ENCODE results near the gene EIF4EBP2. TPM values are rescaled to one million over a fixed set of nuclear protein-coding genes. Genes with fewer than 3 reads are reported as not detected.

The EIF4EBP2 gene
- total RNA-seq, 6 experiments from 2014 or later, result 32.7 to 51.0 (median 40.3) TPM

DNA sequence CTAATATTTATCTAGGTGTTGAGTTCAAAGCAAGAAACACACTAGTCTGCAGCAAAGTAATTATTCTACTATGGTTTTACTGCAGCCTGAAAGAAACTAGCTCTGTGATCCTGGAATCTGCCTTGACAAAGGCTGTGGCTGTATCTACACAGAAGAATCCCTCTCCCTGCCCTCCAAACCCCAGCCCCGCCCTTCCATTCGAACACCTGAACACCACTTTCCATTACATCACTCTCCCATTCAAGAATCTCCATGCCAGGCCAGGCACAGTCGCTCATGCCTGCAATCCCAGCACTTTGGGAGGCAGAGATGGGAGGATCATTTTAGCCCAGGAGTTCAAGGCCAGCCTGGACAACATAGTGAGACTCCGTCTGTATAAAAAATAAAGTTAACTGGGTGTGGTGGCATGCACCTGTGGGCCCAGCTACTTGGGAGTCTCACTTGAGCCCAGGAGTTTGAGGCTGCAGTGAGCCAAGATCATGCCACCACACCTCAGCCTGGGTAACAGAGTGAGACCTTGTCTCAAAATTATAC is 44.9 kb upstream of the EIF4EBP2 start:
- Mint-ChIP-seq H3K4me1 (ENCODE audit: low read depth) (peaks cover 11% of the 10 kb centered on the region), H3K4me3 (no peak overlapping the region), H3K9me3 (no peaks in the 10 kb centered on the region), H3K27ac (no peak overlapping the region), H3K36me3 (ENCODE audit: low read depth) (no peaks in the 10 kb centered on the region), H3K27me3 (ENCODE audit: insufficient read depth) (peaks cover 32% of the 10 kb centered on the region)
- no peak for DNase-seq
- TF ChIP-seq, protein P1, sequence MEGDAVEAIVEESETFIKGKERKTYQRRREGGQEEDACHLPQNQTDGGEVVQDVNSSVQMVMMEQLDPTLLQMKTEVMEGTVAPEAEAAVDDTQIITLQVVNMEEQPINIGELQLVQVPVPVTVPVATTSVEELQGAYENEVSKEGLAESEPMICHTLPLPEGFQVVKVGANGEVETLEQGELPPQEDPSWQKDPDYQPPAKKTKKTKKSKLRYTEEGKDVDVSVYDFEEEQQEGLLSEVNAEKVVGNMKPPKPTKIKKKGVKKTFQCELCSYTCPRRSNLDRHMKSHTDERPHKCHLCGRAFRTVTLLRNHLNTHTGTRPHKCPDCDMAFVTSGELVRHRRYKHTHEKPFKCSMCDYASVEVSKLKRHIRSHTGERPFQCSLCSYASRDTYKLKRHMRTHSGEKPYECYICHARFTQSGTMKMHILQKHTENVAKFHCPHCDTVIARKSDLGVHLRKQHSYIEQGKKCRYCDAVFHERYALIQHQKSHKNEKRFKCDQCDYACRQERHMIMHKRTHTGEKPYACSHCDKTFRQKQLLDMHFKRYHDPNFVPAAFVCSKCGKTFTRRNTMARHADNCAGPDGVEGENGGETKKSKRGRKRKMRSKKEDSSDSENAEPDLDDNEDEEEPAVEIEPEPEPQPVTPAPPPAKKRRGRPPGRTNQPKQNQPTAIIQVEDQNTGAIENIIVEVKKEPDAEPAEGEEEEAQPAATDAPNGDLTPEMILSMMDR (IDR thresholded peaks at IDR 0.05), result no peak

DNA sequence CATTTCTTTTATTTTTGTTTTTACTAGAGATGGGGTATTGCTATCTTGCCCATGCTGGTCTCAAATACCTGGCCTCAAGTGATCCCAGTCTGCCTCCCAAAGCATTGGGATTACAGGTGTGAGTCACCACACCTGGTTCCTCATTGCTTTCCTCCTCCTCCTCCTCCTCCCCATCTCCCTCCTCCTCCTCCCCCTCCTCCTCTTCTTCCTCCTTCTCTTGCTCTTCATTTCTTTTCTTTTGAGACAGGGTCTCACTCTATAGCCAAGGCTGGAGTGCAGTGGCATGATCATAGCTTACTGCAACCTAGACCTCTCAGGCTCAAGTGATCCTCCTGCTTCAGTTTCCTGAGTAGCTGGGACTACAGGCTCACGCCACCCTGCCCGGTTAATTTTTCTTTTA is 43.7 kb upstream of the EIF4EBP2 start:
- Mint-ChIP-seq H3K9me3 (no peaks in the 10 kb centered on the region), H3K4me3 (no peak overlapping the region), H3K4me1 (ENCODE audit: low read depth) (peaks cover 19% of the 10 kb centered on the region), H3K27me3 (ENCODE audit: insufficient read depth) (peaks cover 26% of the 10 kb centered on the region), H3K36me3 (ENCODE audit: low read depth) (no peaks in the 10 kb centered on the region), H3K27ac (no peak overlapping the region)
- TF ChIP-seq, protein P1 (IDR thresholded peaks at IDR 0.05), result no peak
- DNase-seq, result no peak

DNA sequence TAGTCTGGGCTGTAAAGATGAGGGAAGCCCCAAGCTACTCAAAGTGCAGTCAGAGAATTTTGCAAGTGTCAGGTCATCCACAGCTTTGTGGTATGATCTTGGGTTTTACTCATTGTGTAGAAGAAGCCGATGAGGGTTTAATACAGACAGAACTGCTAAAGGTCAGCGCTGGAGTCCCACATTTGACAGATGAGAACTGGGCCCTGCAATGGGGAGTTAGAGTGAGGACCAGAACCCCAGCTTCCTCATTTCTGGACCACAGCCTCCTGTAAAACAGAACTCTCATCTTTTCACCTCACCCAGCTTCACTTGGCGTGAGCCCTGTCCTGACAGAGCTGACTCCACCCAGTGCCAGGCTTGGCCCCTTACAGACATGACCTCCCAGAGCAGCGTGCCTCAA is 41.6 kb upstream of the EIF4EBP2 start:
- TF ChIP-seq, protein P1 (IDR thresholded peaks at IDR 0.05), result no peak
- H3K36me3 Mint-ChIP-seq (ENCODE audit: low read depth), result no peaks in the 10 kb centered on the region
- no peak for DNase-seq
- H3K4me3 Mint-ChIP-seq, result no peak overlapping the region
- peaks cover 20% of the 10 kb centered on the region for H3K4me1 Mint-ChIP-seq (ENCODE audit: low read depth)
- no peaks in the 10 kb centered on the region for H3K9me3 Mint-ChIP-seq
- peaks cover 16% of the 10 kb centered on the region for H3K27me3 Mint-ChIP-seq (ENCODE audit: insufficient read depth)
- H3K27ac Mint-ChIP-seq, result no peak overlapping the region

DNA sequence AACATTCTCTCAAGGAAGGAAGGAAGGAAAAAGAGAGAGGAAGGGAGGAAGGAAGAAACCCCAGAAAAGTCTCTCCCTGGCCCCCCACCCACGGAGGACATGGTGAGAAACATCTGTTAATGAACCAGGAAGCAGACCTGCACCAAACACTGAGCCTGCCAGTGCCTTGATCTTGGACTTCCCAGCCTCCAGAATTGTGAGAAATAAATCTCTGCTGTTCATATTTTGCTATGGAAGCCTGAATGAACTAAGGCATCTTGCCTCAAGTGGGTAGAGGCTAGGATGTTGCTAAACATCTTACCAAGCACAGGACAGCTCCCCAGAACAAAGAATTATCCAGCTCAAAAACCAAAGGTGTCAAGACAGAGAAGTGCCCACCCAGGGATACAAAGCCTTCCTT is 40.7 kb upstream of the EIF4EBP2 start:
- no peak overlapping the region for H3K27ac Mint-ChIP-seq
- no peak for DNase-seq
- no peaks in the 10 kb centered on the region for H3K36me3 Mint-ChIP-seq (ENCODE audit: low read depth)
- H3K27me3 Mint-ChIP-seq (ENCODE audit: insufficient read depth), result peaks cover 11% of the 10 kb centered on the region
- H3K4me1 Mint-ChIP-seq (ENCODE audit: low read depth), result peaks cover 18% of the 10 kb centered on the region
- TF ChIP-seq, protein P1 (IDR thresholded peaks at IDR 0.05), result no peak
- H3K9me3 Mint-ChIP-seq, result no peaks in the 10 kb centered on the region
- no peak overlapping the region for H3K4me3 Mint-ChIP-seq

DNA sequence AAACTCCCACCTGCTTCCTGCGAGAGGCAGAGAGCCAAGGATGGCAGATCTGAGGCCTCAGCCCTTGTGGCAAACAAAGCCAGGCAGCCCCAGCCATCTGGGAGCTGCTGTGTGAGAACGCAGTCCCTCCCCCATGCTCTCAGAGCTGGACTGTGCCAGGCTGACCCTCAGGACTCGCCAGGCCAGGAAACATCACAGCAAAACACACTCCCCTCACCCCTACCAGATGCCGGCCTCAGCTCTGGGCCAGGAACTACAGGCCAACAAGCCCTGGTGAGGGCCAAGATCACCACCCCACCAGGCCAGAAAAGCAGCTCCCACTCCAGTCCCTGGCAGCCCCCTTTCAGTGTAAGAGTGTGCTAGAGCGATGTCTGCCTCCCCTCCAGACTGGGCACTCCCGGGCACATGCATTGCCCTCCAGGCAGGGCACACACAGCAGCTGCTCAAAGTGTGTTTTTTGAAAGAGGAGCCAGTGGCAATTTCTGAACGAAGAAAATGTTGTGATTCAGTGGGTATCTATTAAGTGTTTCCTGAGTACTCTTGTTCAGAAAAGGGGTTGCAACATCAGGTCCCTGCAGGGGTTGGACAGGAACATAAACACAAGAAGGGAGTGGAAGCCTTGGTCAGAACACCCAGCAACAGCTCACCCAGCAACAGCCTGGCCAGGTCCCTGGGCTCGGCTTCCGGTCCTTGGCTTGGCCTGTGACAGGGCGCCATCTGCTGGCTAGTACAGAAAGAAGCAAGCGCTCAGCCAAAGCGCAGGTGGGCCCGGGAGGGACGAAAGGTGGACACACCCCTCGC is 39.8 kb upstream of the EIF4EBP2 start:
- Mint-ChIP-seq H3K9me3 (no peaks in the 10 kb centered on the region), H3K36me3 (ENCODE audit: low read depth) (no peaks in the 10 kb centered on the region), H3K27me3 (ENCODE audit: insufficient read depth) (peaks cover 8% of the 10 kb centered on the region), H3K4me1 (ENCODE audit: low read depth) (peaks cover 18% of the 10 kb centered on the region), H3K27ac (peak overlapping the region; percentile 77), H3K4me3 (0 out of 2 replicates have a peak overlapping the region, but pooled peaks have one; percentile 17)
- TF ChIP-seq, protein P1 (IDR thresholded peaks at IDR 0.05), result peak; percentile 96
- peak; percentile 93 for DNase-seq

All from HFFc6 (cell line).